ENCODE results near the gene PPP1R15B.

- TF ChIP-seq, protein P1, sequence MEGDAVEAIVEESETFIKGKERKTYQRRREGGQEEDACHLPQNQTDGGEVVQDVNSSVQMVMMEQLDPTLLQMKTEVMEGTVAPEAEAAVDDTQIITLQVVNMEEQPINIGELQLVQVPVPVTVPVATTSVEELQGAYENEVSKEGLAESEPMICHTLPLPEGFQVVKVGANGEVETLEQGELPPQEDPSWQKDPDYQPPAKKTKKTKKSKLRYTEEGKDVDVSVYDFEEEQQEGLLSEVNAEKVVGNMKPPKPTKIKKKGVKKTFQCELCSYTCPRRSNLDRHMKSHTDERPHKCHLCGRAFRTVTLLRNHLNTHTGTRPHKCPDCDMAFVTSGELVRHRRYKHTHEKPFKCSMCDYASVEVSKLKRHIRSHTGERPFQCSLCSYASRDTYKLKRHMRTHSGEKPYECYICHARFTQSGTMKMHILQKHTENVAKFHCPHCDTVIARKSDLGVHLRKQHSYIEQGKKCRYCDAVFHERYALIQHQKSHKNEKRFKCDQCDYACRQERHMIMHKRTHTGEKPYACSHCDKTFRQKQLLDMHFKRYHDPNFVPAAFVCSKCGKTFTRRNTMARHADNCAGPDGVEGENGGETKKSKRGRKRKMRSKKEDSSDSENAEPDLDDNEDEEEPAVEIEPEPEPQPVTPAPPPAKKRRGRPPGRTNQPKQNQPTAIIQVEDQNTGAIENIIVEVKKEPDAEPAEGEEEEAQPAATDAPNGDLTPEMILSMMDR (IDR thresholded peaks at IDR 0.05): no peak
- TF ChIP-seq POLR2A (IDR thresholded peaks at IDR 0.05): no peak
These were observed 28.9 kb downstream of the PPP1R15B start for GRCh38 chr1:204382714-204383083.

Measured in uterus (tissue), 2 donors.